A549 (cell line): ENCODE results near the gene GNB1L. TPM values are rescaled to one million over a fixed set of nuclear protein-coding genes. Genes with fewer than 3 reads are reported as not detected.

Experiments used
- ATAC-seq, 2 experiments: fragments of 200-7000 bp in 1 of 2; fragments of >200 bp in 1 of 2; cut with Nextera tagmentation in 1 of 2; cut with Tn5 transposase in 1 of 2; 3 replicates each; pipeline versions ENCODE4 v1.8.0 to v1.9.1; 2018 to 2020; ENCODE audit warnings: mild to moderate bottlenecking in 1 of 2, moderate library complexity in 1 of 2
- CTCF ChIA-PET: fragments of 300-600 bp; sonication (Branson Sonifier 250); formaldehyde crosslinking; extraction: SDS; loops from one replicate; lab custom pipeline; 2021; ENCODE audit warnings: antibody characterized with exemption, inconsistent platforms; lab: Yijun Ruan, JAX
- POLR2A ChIA-PET: fragments of 350-600 bp; formaldehyde crosslinking; extraction: SDS; loops from one replicate; lab custom pipeline; 2021; ENCODE audit warnings: antibody characterized with exemption, inconsistent platforms; lab: Yijun Ruan, JAX
- DNase-seq, 2 experiments: peaks; one replicate each; pipeline versions ENCODE4 v3.0.0 to v3.0.0-alpha.2; 2011 to 2016; ENCODE audit warnings: low read depth in 1 of 2, low spot score in 1 of 2
- FAIRE-seq: peaks from 2 replicates; lab custom pipeline; 2011; peaks lifted over from hg19 to GRCh38; lab: Jason Lieb, UNC
- H3K27ac ChIP-seq, 2 experiments: fragments of >200 bp; sonication (Bioruptor Twin); formaldehyde crosslinking; 3 replicates each; pipeline ENCODE4 v1.5.1; 2016 to 2017
- H3K4me1 ChIP-seq: fragments of >200 bp; sonication (Bioruptor Twin); formaldehyde crosslinking; 3 replicates; pipeline ENCODE4 v1.6.1; 2016
- H3K4me2 ChIP-seq: fragments of >200 bp; sonication (Bioruptor Twin); formaldehyde crosslinking; 3 replicates; pipeline ENCODE4 v1.6.1; 2016
- H3K4me3 ChIP-seq: fragments of >200 bp; sonication (Bioruptor Twin); formaldehyde crosslinking; 3 replicates; pipeline ENCODE4 v1.5.1; 2016
- H3K9me3 ChIP-seq: fragments of >200 bp; sonication (Bioruptor Twin); formaldehyde crosslinking; 3 replicates; pipeline ENCODE4 v1.6.1; 2016
- BCL3 ChIP-seq: fragments of >200 bp; sonication (Bioruptor Twin); formaldehyde crosslinking; IDR thresholded peaks from 3 replicates; pipeline ENCODE4 v1.6.1; 2016
- CEBPB ChIP-seq, 2 experiments: fragments of >200 bp in 1 of 2; sonication (Bioruptor Twin) in 1 of 2; formaldehyde crosslinking in 1 of 2; IDR thresholded peaks; 2 replicates each; pipeline ENCODE4 v1.6.1; 2012 to 2016
- CHD2 ChIP-seq: fragments of 150-350 bp; IDR thresholded peaks from 2 replicates; pipeline ENCODE4 v1.6.1; 2014; ENCODE audit warnings: low read length; ENCODE audit not compliant: partially characterized antibody
- CHD4 ChIP-seq: fragments of 200-600 bp; sonication (generic); IDR thresholded peaks from 2 replicates; pipeline ENCODE4 v1.6.1; 2016; ENCODE audit warnings: antibody characterized with exemption, mild to moderate bottlenecking, borderline replicate concordance
- EHMT2 ChIP-seq: fragments of 200-600 bp; sonication (generic); IDR thresholded peaks from 2 replicates; pipeline ENCODE4 v1.6.1; 2016; ENCODE audit warnings: antibody characterized with exemption, low read depth, mild to moderate bottlenecking, moderate library complexity
- ESRRA ChIP-seq: fragments of 150-350 bp; IDR thresholded peaks from 2 replicates; pipeline ENCODE4 v1.6.1; 2014; ENCODE audit warnings: mild to moderate bottlenecking, low read length, borderline replicate concordance
- FOSB ChIP-seq: fragments of 250-450 bp; sonication (Bioruptor Pico); IDR thresholded peaks from 2 replicates; pipeline ENCODE4 v1.5.0; 2020; ENCODE audit warnings: mild to moderate bottlenecking, moderate library complexity
- GATA3 ChIP-seq: IDR thresholded peaks from 2 replicates; pipeline ENCODE4 v1.6.1; 2012; ENCODE audit warnings: borderline replicate concordance
- HDAC2 ChIP-seq: fragments of 200-600 bp; sonication (generic); IDR thresholded peaks from 2 replicates; pipeline ENCODE4 v1.6.1; 2016
- HOXA7 ChIP-seq: fragments of 250-450 bp; sonication (Bioruptor Pico); IDR thresholded peaks from 2 replicates; pipeline ENCODE4 v1.5.0; 2020; ENCODE audit warnings: mild to moderate bottlenecking, moderate library complexity
- MAZ ChIP-seq: fragments of 150-350 bp; IDR thresholded peaks from 2 replicates; pipeline ENCODE4 v1.6.1; 2014; ENCODE audit warnings: antibody characterized with exemption, low read depth, low read length, borderline replicate concordance
- NPAS2 ChIP-seq: fragments of 250-450 bp; sonication (Bioruptor Pico); IDR thresholded peaks from 2 replicates; pipeline ENCODE4 v1.8.0; 2022; ENCODE audit warnings: mild to moderate bottlenecking, moderate library complexity, borderline replicate concordance
- PBX3 ChIP-seq: IDR thresholded peaks from 2 replicates; pipeline ENCODE4 v1.6.1; 2012
- PHF8 ChIP-seq: fragments of 200-600 bp; sonication (generic); IDR thresholded peaks from 2 replicates; pipeline ENCODE4 v1.6.1; 2016; ENCODE audit warnings: low read depth, mild to moderate bottlenecking, antibody characterized with exemption, moderate library complexity, borderline replicate concordance
- POLR2AphosphoS2 ChIP-seq: conservative IDR thresholded peaks from 2 replicates; pipeline ENCODE4 v1.6.1; 2012; ENCODE audit warnings: low read length, improper control_type of control experiment, inconsistent platforms
- RAD21 ChIP-seq, 2 experiments: fragments of >200 bp in 1 of 2; sonication (Bioruptor Twin) in 1 of 2; formaldehyde crosslinking in 1 of 2; IDR thresholded peaks in 1 of 2; conservative IDR thresholded peaks in 1 of 2; 2 replicates in 1 of 2; 3 replicates in 1 of 2; pipeline ENCODE4 v1.6.1; 2012 to 2018; ENCODE audit warnings: inconsistent platforms in 1 of 2
- RCOR1 ChIP-seq: fragments of 150-350 bp; IDR thresholded peaks from 2 replicates; pipeline ENCODE4 v1.6.1; 2014; ENCODE audit warnings: antibody characterized with exemption, low read length, low read depth
- TFCP2L1 ChIP-seq: fragments of 250-450 bp; sonication (Bioruptor Pico); IDR thresholded peaks from 2 replicates; pipeline ENCODE4 v1.5.0; 2021; ENCODE audit warnings: mild to moderate bottlenecking
- ZFP36 ChIP-seq: fragments of 450-650 bp; IDR thresholded peaks from 2 replicates; pipeline ENCODE4 v1.6.1; 2014; ENCODE audit warnings: borderline replicate concordance; ENCODE audit not compliant: partially characterized antibody
- WGBS: methylation state at CpG from one replicate; pipeline ENCODE4 v1.1.6; 2017; ENCODE audit errors: missing lambda C conversion rate; 5-methylcytosine and 5-hydroxymethylcytosine counted together
- polyA plus RNA-seq, 4 experiments: library from polyadenylated mRNA; depleted of rRNA in 3 of 4; stranded (reverse); fragments of >200 nt; fragmentation: RNase III in 1 of 4; extraction: RNeasy Plus Mini Kit Qiagen cat#74134 plus additional on column Dnase treatment in 1 of 4; gene quantifications; 2 replicates in 3 of 4; 3 replicates in 1 of 4; pipeline ENCODE4 v1.2.3, GENCODE V29; 2011 to 2017
- TF ChIP-seq, protein P1 (sequence below): fragments of 200-600 bp; sonication (generic); IDR thresholded peaks from 2 replicates; pipeline ENCODE4 v1.6.1; 2016; ENCODE audit warnings: antibody characterized with exemption, mild to moderate bottlenecking, moderate library complexity
- TF ChIP-seq, protein P2 (sequence below): IDR thresholded peaks from 2 replicates; pipeline ENCODE4 v1.6.1; 2012

Gene GNB1L
- polyA plus RNA-seq, 2 of the 4 experiments (the other 2 are of a cell fraction), result 1.8 to 10.3 TPM

- CTCF ChIA-PET, result interaction anchor here (0.6 kb wide), 1 partner anchor 106 kb away, joined by 3 read pairs; no protein-coding TSS in a partner anchor
- H3K4me2 ChIP-seq, result no peak overlapping the region
These were observed 5.3 kb upstream of the GNB1L start for GRCh38 chr22:19859861-19860510.

DNA sequence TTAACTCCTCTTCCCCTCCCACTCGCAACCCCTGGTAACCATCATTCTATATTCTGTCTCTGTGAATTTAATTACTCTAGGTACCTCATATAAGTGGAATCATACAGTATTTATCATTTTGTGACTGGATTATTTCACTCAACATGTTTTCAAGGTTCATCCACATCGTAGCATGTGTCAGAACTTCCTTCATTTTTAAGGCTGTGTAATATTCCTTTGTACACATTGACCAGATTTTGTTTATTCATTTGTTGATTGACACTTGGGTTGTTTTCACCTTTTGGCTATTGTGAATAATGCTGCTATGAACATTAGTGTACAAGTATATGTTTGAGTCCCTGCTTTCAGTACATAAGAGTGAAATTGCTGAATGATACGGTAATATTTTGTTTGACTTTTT, 2.7 kb upstream of the GNB1L start:
- H3K4me3 ChIP-seq, result no peak overlapping the region
- no peak overlapping the region for H3K27ac ChIP-seq
- no peaks in the 10 kb centered on the region for H3K9me3 ChIP-seq
- 95% methylated on average over 3 of the region's 3 CpGs for WGBS
- no peak for ATAC-seq
- FAIRE-seq, result no peak
- TF ChIP-seq CEBPB (IDR thresholded peaks at IDR 0.05) (no peak), CHD2 (no peak), ZFP36 (no peak), EHMT2 (no peak), FOSB (CRISPR knock-in tag) (no peak), PBX3 (no peak), HDAC2 (no peak), BCL3 (no peak), TFCP2L1 (no peak), POLR2AphosphoS2 (no peak), RAD21 (conservative IDR thresholded peaks at IDR 0.05 in 1 of 2, IDR thresholded peaks at IDR 0.05 in 1 of 2) (no peak), RCOR1 (no peak)
- TF ChIP-seq, protein P1, sequence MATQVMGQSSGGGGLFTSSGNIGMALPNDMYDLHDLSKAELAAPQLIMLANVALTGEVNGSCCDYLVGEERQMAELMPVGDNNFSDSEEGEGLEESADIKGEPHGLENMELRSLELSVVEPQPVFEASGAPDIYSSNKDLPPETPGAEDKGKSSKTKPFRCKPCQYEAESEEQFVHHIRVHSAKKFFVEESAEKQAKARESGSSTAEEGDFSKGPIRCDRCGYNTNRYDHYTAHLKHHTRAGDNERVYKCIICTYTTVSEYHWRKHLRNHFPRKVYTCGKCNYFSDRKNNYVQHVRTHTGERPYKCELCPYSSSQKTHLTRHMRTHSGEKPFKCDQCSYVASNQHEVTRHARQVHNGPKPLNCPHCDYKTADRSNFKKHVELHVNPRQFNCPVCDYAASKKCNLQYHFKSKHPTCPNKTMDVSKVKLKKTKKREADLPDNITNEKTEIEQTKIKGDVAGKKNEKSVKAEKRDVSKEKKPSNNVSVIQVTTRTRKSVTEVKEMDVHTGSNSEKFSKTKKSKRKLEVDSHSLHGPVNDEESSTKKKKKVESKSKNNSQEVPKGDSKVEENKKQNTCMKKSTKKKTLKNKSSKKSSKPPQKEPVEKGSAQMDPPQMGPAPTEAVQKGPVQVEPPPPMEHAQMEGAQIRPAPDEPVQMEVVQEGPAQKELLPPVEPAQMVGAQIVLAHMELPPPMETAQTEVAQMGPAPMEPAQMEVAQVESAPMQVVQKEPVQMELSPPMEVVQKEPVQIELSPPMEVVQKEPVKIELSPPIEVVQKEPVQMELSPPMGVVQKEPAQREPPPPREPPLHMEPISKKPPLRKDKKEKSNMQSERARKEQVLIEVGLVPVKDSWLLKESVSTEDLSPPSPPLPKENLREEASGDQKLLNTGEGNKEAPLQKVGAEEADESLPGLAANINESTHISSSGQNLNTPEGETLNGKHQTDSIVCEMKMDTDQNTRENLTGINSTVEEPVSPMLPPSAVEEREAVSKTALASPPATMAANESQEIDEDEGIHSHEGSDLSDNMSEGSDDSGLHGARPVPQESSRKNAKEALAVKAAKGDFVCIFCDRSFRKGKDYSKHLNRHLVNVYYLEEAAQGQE, result no peak
- no peak for DNase-seq
- H3K4me1 ChIP-seq, result peaks cover 17% of the 10 kb centered on the region; the same call in 2 of the 3 replicates
- H3K4me2 ChIP-seq, result no peak overlapping the region
- ChIA-PET POLR2A (no interaction called here), CTCF (no interaction called here)

More at GRCh38 chr22:19859861-19860510, 5.3 kb upstream of the GNB1L start:
- Histone ChIP-seq H3K4me1 (peaks cover 4% of the 10 kb centered on the region; the same call in 1 of the 3 replicates), H3K4me3 (no peak overlapping the region), H3K9me3 (no peaks in the 10 kb centered on the region), H3K27ac (no peak overlapping the region)
- WGBS, result 90% methylated on average over 8 of the region's 8 CpGs
- FAIRE-seq, result no peak
- DNase-seq, result no peak
- POLR2A ChIA-PET, result no interaction called here
- TF ChIP-seq MAZ (no peak), HOXA7 (CRISPR knock-in tag) (no peak), GATA3 (no peak), PHF8 (no peak), NPAS2 (no peak), ESRRA (no peak), CHD4 (no peak), BCL3 (no peak)
- TF ChIP-seq, protein P2, sequence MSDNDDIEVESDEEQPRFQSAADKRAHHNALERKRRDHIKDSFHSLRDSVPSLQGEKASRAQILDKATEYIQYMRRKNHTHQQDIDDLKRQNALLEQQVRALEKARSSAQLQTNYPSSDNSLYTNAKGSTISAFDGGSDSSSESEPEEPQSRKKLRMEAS, result no peak
- no peak for ATAC-seq
